ENCODE measurements around the gene RPS27. TPM values are rescaled to one million over a fixed set of nuclear protein-coding genes. Genes with fewer than 3 reads are reported as not detected.
"Not testable (repeated sequence)": the region's sequence is repeated elsewhere in the genome, so short reads cannot be mapped to it uniquely, and the experiment has no call there.

The RPS27 gene
- total RNA-seq, 6 experiments from 2014 or later, result 305 to 500 (median 428) TPM

- no peak for DNase-seq
- peak overlapping the region in 2 of 3 donors; percentile 93 to 95 for H3K27ac ChIP-seq
- H3K4me3 ChIP-seq, result peak overlapping the region; percentile 79 to 83 (median 81)
- H3K9me3 ChIP-seq, result peaks cover 0 to 4% (median 0%) of the 10 kb centered on the region in 4 donors
- WGBS (ENCODE audit: insufficient coverage, low coverage, low lambda C conversion rate, missing lambda C conversion rate), result 89% methylated on average over 2 of the region's 2 CpGs
- no peaks in the 10 kb centered on the region for H3K27me3 ChIP-seq
- peaks cover 0 to 22% (median 9%) of the 10 kb centered on the region in 4 donors for H3K4me1 ChIP-seq
- no peak for ATAC-seq
- no peak for TF ChIP-seq CTCF (IDR thresholded peaks at IDR 0.05)
- TF ChIP-seq POLR2A (IDR thresholded peaks at IDR 0.05), result no peak
- peaks cover 0 to 31% (median 14%) of the 10 kb centered on the region in 4 donors for H3K36me3 ChIP-seq
- intact Hi-C loops (cut with DNase I), result no loop called here
Measured at GRCh38 chr1:153991806-153992205, 1.2 kb downstream of the RPS27 start.

DNA sequence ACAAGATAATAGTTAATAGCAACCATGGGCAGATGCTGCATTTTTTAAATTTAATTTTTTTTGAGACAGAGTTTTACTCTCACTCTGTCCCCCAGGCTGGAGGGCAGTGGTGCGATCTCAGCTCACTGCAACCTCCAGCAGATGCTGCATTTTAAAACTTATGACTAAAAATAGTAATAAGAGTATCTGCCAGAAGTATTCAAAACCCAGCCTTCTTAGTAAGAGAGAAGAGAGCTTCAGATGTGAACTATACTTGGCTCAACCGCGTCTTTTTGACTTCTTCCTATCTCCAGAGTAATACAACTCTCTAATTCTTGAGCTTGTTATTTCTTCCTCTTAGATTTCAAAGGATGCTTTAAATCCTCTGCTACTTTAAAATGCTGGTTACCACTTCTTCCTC is 4.6 kb downstream of the RPS27 start:
- intact Hi-C loops (cut with DNase I), result no loop called here
- no peak for TF ChIP-seq POLR2A (IDR thresholded peaks at IDR 0.05)
- TF ChIP-seq CTCF (IDR thresholded peaks at IDR 0.05), result no peak
- H3K27ac ChIP-seq, result no peak overlapping the region
- no peaks in the 10 kb centered on the region for H3K27me3 ChIP-seq
- 83% methylated on average over 3 of the region's 3 CpGs for WGBS (ENCODE audit: insufficient coverage, low coverage, low lambda C conversion rate, missing lambda C conversion rate)
- peaks cover 0 to 19% (median 9%) of the 10 kb centered on the region in 4 donors for H3K4me1 ChIP-seq
- no peak for DNase-seq
- ATAC-seq, result no peak
- H3K4me3 ChIP-seq, result no peak overlapping the region
- H3K36me3 ChIP-seq, result peaks cover 0 to 31% (median 14%) of the 10 kb centered on the region in 4 donors
- peaks cover 0 to 4% (median 0%) of the 10 kb centered on the region in 4 donors for H3K9me3 ChIP-seq

DNA sequence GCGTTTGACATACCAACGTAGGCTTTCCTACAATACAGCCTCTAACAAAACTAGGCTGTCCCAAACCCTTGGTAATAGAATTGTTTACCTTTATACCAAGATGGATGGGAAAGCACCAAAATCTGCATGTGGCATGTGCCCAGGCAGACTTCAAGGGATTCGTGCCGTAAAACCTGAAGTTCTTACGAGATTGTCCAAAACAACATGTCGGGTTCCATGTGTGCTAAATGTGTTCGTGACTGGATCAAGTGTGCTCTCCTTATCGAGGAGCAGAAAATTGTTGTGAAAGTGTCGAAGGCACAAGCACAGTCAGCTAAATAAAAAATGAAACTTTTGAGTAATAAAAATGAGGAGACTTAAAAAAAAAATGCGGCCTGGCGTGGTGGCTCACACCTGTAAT is 5.1 kb downstream of the RPS27 start:
- Histone ChIP-seq H3K27ac (peak overlapping the region; percentile 5 to 76 (median 66)), H3K36me3 (peaks cover 0 to 31% (median 14%) of the 10 kb centered on the region in 4 donors), H3K4me1 (peaks cover 0 to 18% (median 9%) of the 10 kb centered on the region in 4 donors), H3K4me3 (no peak overlapping the region), H3K27me3 (no peaks in the 10 kb centered on the region), H3K9me3 (peaks cover 0 to 4% (median 0%) of the 10 kb centered on the region in 4 donors)
- 99% methylated on average over 10 of the region's 11 CpGs for WGBS (ENCODE audit: insufficient coverage, low coverage, low lambda C conversion rate, missing lambda C conversion rate)
- no peak for TF ChIP-seq POLR2A (IDR thresholded peaks at IDR 0.05)
- TF ChIP-seq CTCF (IDR thresholded peaks at IDR 0.05), result no peak
- DNase-seq (no peak), ATAC-seq (no peak)
- intact Hi-C loops (cut with DNase I), result no loop called here

DNA sequence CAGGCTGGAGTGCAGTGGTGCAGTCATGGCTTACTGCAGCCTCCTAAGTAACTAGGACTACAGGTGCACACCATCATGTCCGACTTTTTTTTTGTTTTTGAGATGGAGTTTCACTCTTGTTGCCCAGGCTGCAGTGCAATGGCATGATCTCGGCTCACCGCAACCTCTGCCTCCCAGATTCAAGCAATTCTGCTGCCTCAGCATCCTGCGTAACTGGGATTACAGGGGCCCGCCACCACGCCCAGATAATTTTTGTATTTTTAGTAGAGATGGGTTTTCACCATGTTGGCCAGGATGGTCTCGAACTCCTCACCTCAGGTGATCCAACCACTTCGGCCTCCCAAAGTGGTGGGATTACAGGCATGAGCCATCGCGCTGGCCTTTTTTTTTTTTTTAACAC is 6.3 kb downstream of the RPS27 start:
- 87% methylated on average over 4 of the region's 10 CpGs for WGBS (ENCODE audit: insufficient coverage, low coverage, low lambda C conversion rate, missing lambda C conversion rate)
- H3K4me3 ChIP-seq; ATAC-seq; H3K9me3 ChIP-seq; DNase-seq; intact Hi-C loops (cut with DNase I); H3K27me3 ChIP-seq: not testable (repeated sequence)
- H3K36me3 ChIP-seq, result peaks cover 0 to 28% (median 13%) of the 10 kb centered on the region in 4 donors
- peaks cover 0 to 12% (median 5%) of the 10 kb centered on the region in 4 donors for H3K4me1 ChIP-seq
- peak overlapping the region in 1 of 3 donors; percentile 76 for H3K27ac ChIP-seq

- Histone ChIP-seq H3K4me1 (peaks cover 0 to 5% (median 3%) of the 10 kb centered on the region in 4 donors), H3K4me3 (no peak overlapping the region), H3K27me3 (no peaks in the 10 kb centered on the region), H3K27ac (no peak overlapping the region), H3K36me3 (peaks cover 0 to 3% (median 0%) of the 10 kb centered on the region in 4 donors), H3K9me3 (peaks cover 0 to 4% (median 0%) of the 10 kb centered on the region in 4 donors)
- peak in 1 of 4 donors; percentile 24 for ATAC-seq
- TF ChIP-seq POLR2A (IDR thresholded peaks at IDR 0.05), result no peak
- TF ChIP-seq CTCF (IDR thresholded peaks at IDR 0.05), result no peak
- intact Hi-C loops (cut with DNase I), result no loop called here
- 68% methylated on average over 4 of the region's 4 CpGs for WGBS (ENCODE audit: insufficient coverage, low coverage, low lambda C conversion rate, missing lambda C conversion rate)
- no peak for DNase-seq
Measured at GRCh38 chr1:154000420-154000819, 9.9 kb downstream of the RPS27 start.
